GM12875 (cell line): Measurements from ENCODE around the gene DPYSL5.

ENCODE experiments used
- H3K4me3 ChIP-seq: one replicate; pipeline ENCODE4 v1.5.1; 2011; ENCODE audit warnings: low read depth, low read length, control low read depth
- TF ChIP-seq, protein P1 (sequence below): IDR thresholded peaks from 2 replicates; pipeline ENCODE4 v1.5.1; 2011; ENCODE audit warnings: low read depth, mild to moderate bottlenecking, control low read depth, inconsistent platforms, low read length, moderate library complexity, borderline replicate concordance; ENCODE audit not compliant: insufficient read depth

The DPYSL5 gene

DNA sequence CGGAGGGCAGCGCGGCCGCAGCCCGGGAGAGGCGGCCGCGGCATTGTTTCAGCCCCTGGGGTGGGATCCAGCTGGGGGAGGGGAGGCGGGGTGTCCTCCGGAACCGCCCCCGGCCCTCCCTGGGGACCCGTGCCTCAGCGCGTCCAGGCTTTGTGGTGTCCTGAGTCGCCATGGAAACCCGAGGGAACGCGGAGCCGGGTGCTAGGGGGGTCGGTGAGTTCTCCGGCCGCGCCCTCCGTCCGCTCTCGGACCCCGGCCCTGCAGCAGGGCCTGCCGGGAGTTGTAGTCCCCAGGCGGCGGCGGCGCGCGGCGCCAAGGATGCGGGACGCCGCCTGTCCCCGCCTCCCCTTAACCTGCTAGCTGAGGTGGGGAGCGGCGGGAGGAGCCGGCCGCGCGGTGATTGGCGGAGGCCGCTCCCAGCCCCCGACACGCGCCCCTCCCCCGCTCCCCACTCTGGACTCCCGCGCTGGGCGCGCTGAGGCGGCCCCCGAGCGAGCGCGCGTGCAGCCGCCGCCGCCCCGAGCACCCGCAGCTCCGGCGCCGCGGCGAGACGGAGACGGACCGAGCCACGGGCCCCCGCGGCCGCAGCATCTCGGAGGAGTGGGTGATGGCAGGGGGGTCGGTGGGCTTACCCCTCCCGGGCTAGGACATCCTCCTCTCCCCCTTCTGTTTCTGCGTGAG is at the start of gene DPYSL5:
TSS of gene DPYSL5 (plus strand) at position 478 of the 681 bp plus-strand sequence. CDS start 50,368 bp downstream, outside the sequence.
- TF ChIP-seq, protein P1, sequence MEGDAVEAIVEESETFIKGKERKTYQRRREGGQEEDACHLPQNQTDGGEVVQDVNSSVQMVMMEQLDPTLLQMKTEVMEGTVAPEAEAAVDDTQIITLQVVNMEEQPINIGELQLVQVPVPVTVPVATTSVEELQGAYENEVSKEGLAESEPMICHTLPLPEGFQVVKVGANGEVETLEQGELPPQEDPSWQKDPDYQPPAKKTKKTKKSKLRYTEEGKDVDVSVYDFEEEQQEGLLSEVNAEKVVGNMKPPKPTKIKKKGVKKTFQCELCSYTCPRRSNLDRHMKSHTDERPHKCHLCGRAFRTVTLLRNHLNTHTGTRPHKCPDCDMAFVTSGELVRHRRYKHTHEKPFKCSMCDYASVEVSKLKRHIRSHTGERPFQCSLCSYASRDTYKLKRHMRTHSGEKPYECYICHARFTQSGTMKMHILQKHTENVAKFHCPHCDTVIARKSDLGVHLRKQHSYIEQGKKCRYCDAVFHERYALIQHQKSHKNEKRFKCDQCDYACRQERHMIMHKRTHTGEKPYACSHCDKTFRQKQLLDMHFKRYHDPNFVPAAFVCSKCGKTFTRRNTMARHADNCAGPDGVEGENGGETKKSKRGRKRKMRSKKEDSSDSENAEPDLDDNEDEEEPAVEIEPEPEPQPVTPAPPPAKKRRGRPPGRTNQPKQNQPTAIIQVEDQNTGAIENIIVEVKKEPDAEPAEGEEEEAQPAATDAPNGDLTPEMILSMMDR: no peak
- H3K4me3 ChIP-seq: no peak within 1 kb of the TSS

GRCh38 chr2:26801328-26801727 is 46.6 kb upstream of the DPYSL5 start:
- TF ChIP-seq, protein P1: no peak
- no peak overlapping the region for H3K4me3 ChIP-seq

DNA sequence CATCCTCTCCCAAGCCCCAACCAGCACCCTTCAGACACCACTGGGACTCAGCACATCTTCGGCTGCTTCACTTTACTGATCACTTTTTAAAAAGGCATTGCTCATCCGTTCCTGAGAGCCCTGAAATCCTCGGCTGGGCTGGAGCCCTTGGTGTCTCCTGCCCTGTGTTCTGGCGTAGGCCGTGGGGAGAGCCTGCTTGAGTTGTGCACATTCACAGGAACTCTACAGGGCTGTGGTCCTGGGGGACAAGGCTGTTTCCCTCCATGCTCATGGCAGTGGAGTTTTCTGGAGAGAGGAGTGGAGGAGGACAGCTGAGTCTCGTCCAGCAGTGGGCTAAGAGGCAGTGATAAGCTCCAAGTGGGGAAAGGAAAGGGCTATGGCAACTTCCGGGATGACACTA is 46.1 kb upstream of the DPYSL5 start:
- TF ChIP-seq, protein P1: no peak
- no peak overlapping the region for H3K4me3 ChIP-seq

DNA sequence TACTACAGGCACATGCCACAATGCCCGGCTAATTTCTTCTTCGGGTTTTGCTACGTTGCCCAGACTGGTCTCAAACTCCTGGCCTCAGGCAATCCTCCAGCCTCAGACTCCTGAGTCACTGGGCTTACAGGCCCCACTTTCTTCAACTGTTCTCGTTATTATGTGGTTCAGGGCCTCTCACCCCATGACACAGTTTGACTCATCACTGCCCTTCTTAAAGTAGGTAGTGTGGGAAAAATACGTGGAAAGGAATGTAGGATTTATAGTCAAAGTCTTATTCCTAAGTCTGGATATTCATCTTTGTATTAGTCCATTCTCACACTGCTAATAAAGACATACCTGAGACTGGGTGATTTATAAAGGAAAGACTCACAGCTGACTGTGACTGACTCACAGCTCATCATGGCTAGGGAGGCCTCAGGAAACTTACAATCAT is 42.7 kb upstream of the DPYSL5 start:
- no peak overlapping the region for H3K4me3 ChIP-seq
- TF ChIP-seq, protein P1: no peak

GRCh38 chr2:26807788-26808460 is 40.0 kb upstream of the DPYSL5 start:
- H3K4me3 ChIP-seq: no peak overlapping the region
- TF ChIP-seq, protein P1: no peak

DNA sequence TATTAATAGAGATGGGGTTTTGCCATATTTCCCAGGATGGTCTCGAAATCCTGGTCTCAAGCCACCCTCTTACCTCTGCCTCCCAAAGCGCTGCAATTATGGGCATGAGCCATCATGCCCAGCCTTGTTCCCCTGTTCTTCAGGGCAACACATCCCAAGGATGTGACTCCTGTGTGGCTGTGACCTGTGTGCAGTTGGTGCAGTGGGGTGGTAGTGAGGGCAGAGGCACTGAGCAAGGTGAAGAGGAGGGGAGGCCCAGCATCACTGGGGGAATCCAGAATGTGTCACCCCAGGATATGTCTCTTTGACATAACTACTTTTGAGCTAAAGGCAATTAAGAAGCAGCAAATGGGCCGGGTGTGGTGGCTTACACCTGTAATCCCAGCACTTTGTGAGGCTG is 38.7 kb upstream of the DPYSL5 start:
- H3K4me3 ChIP-seq: no peak overlapping the region
- TF ChIP-seq, protein P1: no peak
